ENCODE data around the gene ITSN1.

The ITSN1 gene

GRCh38 chr21:33695813-33696212 is 53.5 kb downstream of the ITSN1 start:
- H3K27ac ChIP-seq (ENCODE audit: low read depth, low read length): no peak overlapping the region
- peaks cover 71% of the 10 kb centered on the region for H3K79me2 ChIP-seq (ENCODE audit: control insufficient read depth, insufficient read depth, low read length, unreplicated experiment)
- H3K4me1 ChIP-seq (ENCODE audit: control insufficient read depth, insufficient read depth, low read length, unreplicated experiment): no peaks in the 10 kb centered on the region
- no peak overlapping the region for H2AFZ ChIP-seq (ENCODE audit: low read length, unreplicated experiment)
- no peaks in the 10 kb centered on the region for H3K36me3 ChIP-seq (ENCODE audit: insufficient read depth, low read length)
- H3K27me3 ChIP-seq (ENCODE audit: insufficient read depth, low read length): no peaks in the 10 kb centered on the region
- no peak overlapping the region for H3K4me3 ChIP-seq (ENCODE audit: low read depth, low read length)

DNA sequence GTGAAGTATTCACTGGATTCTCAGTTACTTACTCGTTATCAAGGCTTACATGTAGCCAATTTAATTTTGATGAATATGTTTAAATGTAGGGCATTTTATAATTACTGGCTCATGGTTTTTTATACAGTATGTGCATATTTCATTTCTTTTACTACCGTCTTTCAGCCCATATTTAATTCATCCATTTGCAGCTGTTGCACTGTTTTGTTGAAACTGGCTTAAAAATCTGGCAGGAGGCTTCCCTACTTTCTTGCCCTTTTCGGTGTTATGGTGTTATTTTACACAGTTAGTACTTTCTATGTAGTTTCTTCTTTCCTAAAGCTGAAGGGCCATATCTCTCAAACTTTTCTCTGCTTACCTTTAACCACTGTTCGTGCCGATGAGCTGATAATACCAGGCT is 54.2 kb downstream of the ITSN1 start:
- Histone ChIP-seq H3K27ac (ENCODE audit: low read depth, low read length) (no peak overlapping the region), H3K4me3 (ENCODE audit: low read depth, low read length) (no peak overlapping the region), H2AFZ (ENCODE audit: low read length, unreplicated experiment) (no peak overlapping the region), H3K36me3 (ENCODE audit: insufficient read depth, low read length) (no peaks in the 10 kb centered on the region), H3K27me3 (ENCODE audit: insufficient read depth, low read length) (no peaks in the 10 kb centered on the region), H3K79me2 (ENCODE audit: control insufficient read depth, insufficient read depth, low read length, unreplicated experiment) (peaks cover 71% of the 10 kb centered on the region), H3K4me1 (ENCODE audit: control insufficient read depth, insufficient read depth, low read length, unreplicated experiment) (no peaks in the 10 kb centered on the region)

- Histone ChIP-seq H3K4me3 (ENCODE audit: low read depth, low read length) (no peak overlapping the region), H3K36me3 (ENCODE audit: insufficient read depth, low read length) (no peaks in the 10 kb centered on the region), H3K27ac (ENCODE audit: low read depth, low read length) (no peak overlapping the region), H2AFZ (ENCODE audit: low read length, unreplicated experiment) (no peak overlapping the region), H3K27me3 (ENCODE audit: insufficient read depth, low read length) (no peaks in the 10 kb centered on the region), H3K79me2 (ENCODE audit: control insufficient read depth, insufficient read depth, low read length, unreplicated experiment) (peaks cover 62% of the 10 kb centered on the region), H3K4me1 (ENCODE audit: control insufficient read depth, insufficient read depth, low read length, unreplicated experiment) (no peaks in the 10 kb centered on the region)
Observed at GRCh38 chr21:33698087-33698860, 56.0 kb downstream of the ITSN1 start.

DNA sequence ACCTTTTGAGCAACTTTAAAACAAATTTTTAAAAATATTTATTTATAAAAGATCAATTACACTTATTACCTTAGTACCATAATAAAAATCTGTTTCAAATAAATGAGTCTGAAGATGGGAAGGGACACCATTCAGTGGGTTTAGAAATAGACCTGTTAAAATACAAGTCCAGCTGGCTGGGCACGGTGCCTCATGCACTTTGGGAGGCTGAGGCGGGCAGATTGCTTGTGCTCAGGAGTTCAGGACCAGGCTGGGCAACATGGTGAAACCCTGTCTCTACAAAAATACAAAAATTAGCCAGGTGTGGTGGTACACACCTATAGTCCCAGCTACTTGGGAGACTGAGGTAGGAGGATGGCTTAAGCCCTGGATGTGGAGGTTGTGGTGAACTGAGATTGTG is 57.0 kb downstream of the ITSN1 start:
- no peak overlapping the region for H3K27ac ChIP-seq (ENCODE audit: low read depth, low read length)
- no peaks in the 10 kb centered on the region for H3K36me3 ChIP-seq (ENCODE audit: insufficient read depth, low read length)
- H3K4me1 ChIP-seq (ENCODE audit: control insufficient read depth, insufficient read depth, low read length, unreplicated experiment): peaks cover 3% of the 10 kb centered on the region
- no peaks in the 10 kb centered on the region for H3K27me3 ChIP-seq (ENCODE audit: insufficient read depth, low read length)
- H3K4me3 ChIP-seq (ENCODE audit: low read depth, low read length): no peak overlapping the region
- H3K79me2 ChIP-seq (ENCODE audit: control insufficient read depth, insufficient read depth, low read length, unreplicated experiment): peaks cover 69% of the 10 kb centered on the region
- H2AFZ ChIP-seq (ENCODE audit: low read length, unreplicated experiment): no peak overlapping the region

GRCh38 chr21:33700491-33700890 is 58.2 kb downstream of the ITSN1 start:
- peaks cover 67% of the 10 kb centered on the region for H3K79me2 ChIP-seq (ENCODE audit: control insufficient read depth, insufficient read depth, low read length, unreplicated experiment)
- H3K27ac ChIP-seq (ENCODE audit: low read depth, low read length): no peak overlapping the region
- no peaks in the 10 kb centered on the region for H3K27me3 ChIP-seq (ENCODE audit: insufficient read depth, low read length)
- H2AFZ ChIP-seq (ENCODE audit: low read length, unreplicated experiment): no peak overlapping the region
- H3K36me3 ChIP-seq (ENCODE audit: insufficient read depth, low read length): no peaks in the 10 kb centered on the region
- H3K4me1 ChIP-seq (ENCODE audit: control insufficient read depth, insufficient read depth, low read length, unreplicated experiment): peaks cover 3% of the 10 kb centered on the region
- no peak overlapping the region for H3K4me3 ChIP-seq (ENCODE audit: low read depth, low read length)

DNA sequence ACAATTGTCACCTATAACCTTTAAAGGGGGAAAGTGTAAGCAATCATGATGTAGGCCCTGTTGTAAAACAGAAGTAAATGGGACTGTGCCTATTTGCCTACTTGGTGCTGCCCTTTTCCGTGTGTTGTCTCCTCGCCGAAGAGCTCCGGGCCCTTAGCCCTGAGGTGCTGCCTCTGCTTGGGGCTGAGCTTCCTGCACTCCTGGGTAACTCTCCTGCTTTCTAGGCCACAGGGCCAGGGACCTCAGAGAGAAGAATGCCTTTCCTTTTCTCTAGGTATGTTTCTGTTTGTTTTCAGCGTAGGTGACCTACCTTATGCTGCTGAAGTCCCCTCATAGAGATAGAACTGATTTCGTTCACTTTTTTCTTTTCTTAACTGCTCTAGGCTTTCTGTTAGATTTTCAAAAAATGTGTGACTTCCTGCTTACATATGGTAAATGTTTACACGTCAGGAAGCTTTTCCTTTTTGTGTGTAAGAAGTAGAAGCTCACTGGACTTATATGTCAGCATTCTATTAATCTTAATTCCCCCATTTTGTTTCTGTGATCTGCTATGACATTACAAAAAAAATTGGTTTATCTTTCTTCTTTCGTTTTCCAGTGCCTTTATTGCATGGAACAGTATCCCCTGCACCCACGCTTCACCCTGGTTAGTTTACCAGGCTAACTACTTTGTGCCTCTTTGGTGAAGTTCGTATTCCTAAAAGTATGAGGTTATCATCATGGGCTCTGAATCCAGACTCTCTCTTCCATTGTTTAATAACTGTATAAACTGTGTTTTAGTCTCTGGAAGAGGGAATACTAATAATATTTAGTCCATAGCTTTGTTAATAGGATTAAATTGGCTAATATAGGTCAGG is 61.7 kb downstream of the ITSN1 start:
- no peaks in the 10 kb centered on the region for H3K27me3 ChIP-seq (ENCODE audit: insufficient read depth, low read length)
- H2AFZ ChIP-seq (ENCODE audit: low read length, unreplicated experiment): no peak overlapping the region
- no peak overlapping the region for H3K4me3 ChIP-seq (ENCODE audit: low read depth, low read length)
- H3K36me3 ChIP-seq (ENCODE audit: insufficient read depth, low read length): peaks cover 5% of the 10 kb centered on the region
- H3K27ac ChIP-seq (ENCODE audit: low read depth, low read length): no peak overlapping the region
- peaks cover 14% of the 10 kb centered on the region for H3K4me1 ChIP-seq (ENCODE audit: control insufficient read depth, insufficient read depth, low read length, unreplicated experiment)
- peaks cover 52% of the 10 kb centered on the region for H3K79me2 ChIP-seq (ENCODE audit: control insufficient read depth, insufficient read depth, low read length, unreplicated experiment)

DNA sequence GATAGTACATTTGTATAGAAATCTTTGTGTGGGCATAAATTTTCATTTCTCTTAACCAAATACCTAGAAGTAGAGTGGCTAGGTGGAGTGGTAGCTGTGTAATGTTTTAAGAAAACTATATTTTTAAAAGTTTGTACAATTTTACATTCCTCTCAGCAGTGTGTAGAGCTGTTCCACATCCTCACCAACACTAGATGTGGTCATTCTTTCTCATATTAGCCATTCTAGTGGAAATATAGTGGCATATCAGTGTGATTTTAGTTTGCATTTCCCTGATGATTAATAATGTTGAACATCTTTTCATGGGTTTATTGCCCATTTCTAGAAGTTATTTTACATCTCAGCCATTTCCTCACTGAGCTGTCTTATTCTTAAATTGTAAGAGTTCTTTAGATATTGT is 65.5 kb downstream of the ITSN1 start:
- H3K27ac ChIP-seq (ENCODE audit: low read depth, low read length): peak overlapping the region; percentile 58
- H3K27me3 ChIP-seq (ENCODE audit: insufficient read depth, low read length): no peaks in the 10 kb centered on the region
- H3K36me3 ChIP-seq (ENCODE audit: insufficient read depth, low read length): peaks cover 11% of the 10 kb centered on the region
- H3K4me3 ChIP-seq (ENCODE audit: low read depth, low read length): no peak overlapping the region
- no peak overlapping the region for H2AFZ ChIP-seq (ENCODE audit: low read length, unreplicated experiment)
- peaks cover 56% of the 10 kb centered on the region for H3K79me2 ChIP-seq (ENCODE audit: control insufficient read depth, insufficient read depth, low read length, unreplicated experiment)
- peaks cover 14% of the 10 kb centered on the region for H3K4me1 ChIP-seq (ENCODE audit: control insufficient read depth, insufficient read depth, low read length, unreplicated experiment)

DNA sequence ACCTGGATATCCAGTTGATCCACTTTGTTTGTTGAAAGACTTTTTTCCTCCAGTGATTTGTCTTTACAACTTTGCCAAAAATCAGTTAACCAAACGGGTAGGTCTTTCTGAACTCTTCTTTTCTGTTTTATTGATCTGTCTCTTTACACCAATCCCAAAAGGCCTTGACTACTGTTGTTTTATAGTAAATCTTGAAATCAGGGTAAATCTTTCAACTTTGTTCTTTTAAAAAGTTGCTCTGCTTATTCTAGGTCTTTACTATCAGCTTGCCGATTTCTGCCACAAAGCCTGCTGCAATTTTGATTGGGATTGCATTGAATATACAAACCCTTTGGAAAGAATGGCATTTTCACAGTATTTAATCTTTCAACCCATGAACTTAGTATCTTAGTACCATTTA is 66.6 kb downstream of the ITSN1 start:
- peaks cover 55% of the 10 kb centered on the region for H3K79me2 ChIP-seq (ENCODE audit: control insufficient read depth, insufficient read depth, low read length, unreplicated experiment)
- peaks cover 11% of the 10 kb centered on the region for H3K4me1 ChIP-seq (ENCODE audit: control insufficient read depth, insufficient read depth, low read length, unreplicated experiment)
- peaks cover 11% of the 10 kb centered on the region for H3K36me3 ChIP-seq (ENCODE audit: insufficient read depth, low read length)
- H3K27me3 ChIP-seq (ENCODE audit: insufficient read depth, low read length): no peaks in the 10 kb centered on the region
- H3K4me3 ChIP-seq (ENCODE audit: low read depth, low read length): no peak overlapping the region
- no peak overlapping the region for H2AFZ ChIP-seq (ENCODE audit: low read length, unreplicated experiment)
- H3K27ac ChIP-seq (ENCODE audit: low read depth, low read length): no peak overlapping the region

- Histone ChIP-seq H3K27ac (ENCODE audit: low read depth, low read length) (no peak overlapping the region), H3K79me2 (ENCODE audit: control insufficient read depth, insufficient read depth, low read length, unreplicated experiment) (peaks cover 56% of the 10 kb centered on the region), H2AFZ (ENCODE audit: low read length, unreplicated experiment) (no peak overlapping the region), H3K27me3 (ENCODE audit: insufficient read depth, low read length) (no peaks in the 10 kb centered on the region), H3K4me3 (ENCODE audit: low read depth, low read length) (no peak overlapping the region), H3K4me1 (ENCODE audit: control insufficient read depth, insufficient read depth, low read length, unreplicated experiment) (peaks cover 5% of the 10 kb centered on the region), H3K36me3 (ENCODE audit: insufficient read depth, low read length) (peaks cover 11% of the 10 kb centered on the region)
Observed at GRCh38 chr21:33712022-33712803, 69.9 kb downstream of the ITSN1 start.

GRCh38 chr21:33721081-33721480 is 78.8 kb downstream of the ITSN1 start:
- Histone ChIP-seq H3K4me3 (ENCODE audit: low read depth, low read length) (no peak overlapping the region), H3K4me1 (ENCODE audit: control insufficient read depth, insufficient read depth, low read length, unreplicated experiment) (no peaks in the 10 kb centered on the region), H3K27ac (ENCODE audit: low read depth, low read length) (no peak overlapping the region), H3K36me3 (ENCODE audit: insufficient read depth, low read length) (peaks cover 19% of the 10 kb centered on the region), H3K79me2 (ENCODE audit: control insufficient read depth, insufficient read depth, low read length, unreplicated experiment) (peaks cover 13% of the 10 kb centered on the region), H2AFZ (ENCODE audit: low read length, unreplicated experiment) (no peak overlapping the region), H3K27me3 (ENCODE audit: insufficient read depth, low read length) (no peaks in the 10 kb centered on the region)
